Right atrium auricular region (tissue), 2 donors: ENCODE results near the gene SETDB1. TPM values are rescaled to one million over a fixed set of nuclear protein-coding genes. Genes with fewer than 3 reads are reported as not detected.

Source experiments
- DNase-seq: peaks from one replicate; pipeline ENCODE4 v3.0.0-alpha.2; 2019; ENCODE audit warnings: low spot score
- H3K27ac ChIP-seq, 2 donors: fragments of 200-600 bp; sonication (generic); 1 replicate in 1 of 2; 2 replicates in 1 of 2; pipeline ENCODE4 v1.5.1; 2016 to 2019
- H3K27me3 ChIP-seq, 2 donors: fragments of 200-600 bp; sonication (generic); one replicate each; pipeline versions ENCODE4 v1.5.1 to v1.6.0; 2017 to 2019
- H3K36me3 ChIP-seq: fragments of 200-600 bp; sonication (generic); one replicate; pipeline ENCODE4 v1.5.1; 2016
- H3K4me1 ChIP-seq, 2 donors: fragments of 200-600 bp; sonication (generic); one replicate each; pipeline versions ENCODE4 v1.5.1 to v1.6.0; 2017 to 2019
- H3K4me3 ChIP-seq, 2 donors: fragments of 200-600 bp; sonication (generic); 1 replicate in 1 of 2; 2 replicates in 1 of 2; pipeline ENCODE4 v1.5.1; 2017 to 2019; ENCODE audit warnings: mild to moderate bottlenecking in 1 of 2, moderate library complexity in 1 of 2
- H3K9me3 ChIP-seq, 2 donors: fragments of 200-600 bp; sonication (generic); one replicate each; pipeline ENCODE4 v1.5.1; 2019
- total RNA-seq, 2 donors: library from RNA; depleted of rRNA; stranded (reverse); fragments of >200 nt; gene quantifications; one replicate each; pipeline ENCODE4 v1.1.0, GENCODE V29; 2016
- TF ChIP-seq, protein P1 (sequence below), 2 donors: fragments of 200-600 bp; sonication (generic); IDR thresholded peaks; one replicate each; pipeline ENCODE4 v1.5.1; 2019; ENCODE audit warnings: antibody characterized with exemption in 2 of 2

Gene SETDB1
- total RNA-seq, 2 donors from 2014 or later, result 18.6 to 18.9 TPM

DNA sequence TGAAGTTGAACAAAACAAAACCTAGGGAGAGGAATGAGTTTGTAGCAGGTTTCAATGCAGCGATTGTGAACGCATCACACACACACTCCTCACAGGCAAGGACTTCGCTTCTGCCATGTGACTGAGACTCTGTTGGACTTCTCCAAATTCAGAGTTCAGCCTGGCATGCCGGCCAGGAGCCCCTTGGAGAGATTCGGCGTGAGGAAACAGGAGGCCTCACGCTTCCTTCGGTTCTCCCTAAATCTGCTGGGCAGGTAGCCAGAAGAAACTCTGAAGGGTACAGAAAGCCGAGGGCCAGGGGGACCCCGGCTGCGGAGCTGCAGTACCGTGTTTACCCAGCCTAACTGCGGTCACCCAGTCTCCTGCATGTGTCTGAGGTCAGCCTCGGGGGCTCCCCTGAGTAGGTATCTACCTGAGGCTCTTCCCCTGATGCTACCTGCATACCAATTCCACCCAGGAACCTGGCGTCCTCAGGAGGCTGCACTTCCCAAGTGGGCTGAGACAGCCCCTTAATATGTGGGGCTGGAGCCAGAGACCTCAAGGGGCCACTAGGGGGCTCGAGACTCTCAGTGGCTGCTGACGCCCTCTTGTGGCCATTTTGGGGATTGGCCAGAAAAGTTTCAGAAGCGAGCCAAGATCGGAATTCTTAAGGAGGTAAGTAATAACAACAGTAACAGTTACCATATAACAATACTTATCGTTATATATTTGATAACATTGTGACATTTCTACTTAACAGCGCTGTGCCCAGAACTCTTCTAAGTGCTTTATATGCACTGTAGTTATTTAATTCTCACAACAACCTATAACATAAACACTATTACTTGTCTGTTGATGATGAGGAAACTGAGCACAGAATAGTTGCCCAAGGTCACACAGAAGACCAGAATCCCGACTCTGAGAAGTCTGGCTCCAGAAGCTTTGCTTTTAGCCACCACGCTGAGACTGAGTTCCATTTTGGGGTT lies 53.2 kb downstream of the SETDB1 start:
- peak; percentile 94 for DNase-seq
- H3K4me1 ChIP-seq, result peaks cover 0 to 34% of the 10 kb centered on the region in 2 donors
- peak overlapping the region in 1 of 2 donors; percentile 23 for H3K4me3 ChIP-seq
- no peaks in the 10 kb centered on the region for H3K36me3 ChIP-seq
- peak overlapping the region; percentile 44 to 53 for H3K27ac ChIP-seq
- no peaks in the 10 kb centered on the region for H3K27me3 ChIP-seq
- no peaks in the 10 kb centered on the region for H3K9me3 ChIP-seq
- TF ChIP-seq, protein P1, sequence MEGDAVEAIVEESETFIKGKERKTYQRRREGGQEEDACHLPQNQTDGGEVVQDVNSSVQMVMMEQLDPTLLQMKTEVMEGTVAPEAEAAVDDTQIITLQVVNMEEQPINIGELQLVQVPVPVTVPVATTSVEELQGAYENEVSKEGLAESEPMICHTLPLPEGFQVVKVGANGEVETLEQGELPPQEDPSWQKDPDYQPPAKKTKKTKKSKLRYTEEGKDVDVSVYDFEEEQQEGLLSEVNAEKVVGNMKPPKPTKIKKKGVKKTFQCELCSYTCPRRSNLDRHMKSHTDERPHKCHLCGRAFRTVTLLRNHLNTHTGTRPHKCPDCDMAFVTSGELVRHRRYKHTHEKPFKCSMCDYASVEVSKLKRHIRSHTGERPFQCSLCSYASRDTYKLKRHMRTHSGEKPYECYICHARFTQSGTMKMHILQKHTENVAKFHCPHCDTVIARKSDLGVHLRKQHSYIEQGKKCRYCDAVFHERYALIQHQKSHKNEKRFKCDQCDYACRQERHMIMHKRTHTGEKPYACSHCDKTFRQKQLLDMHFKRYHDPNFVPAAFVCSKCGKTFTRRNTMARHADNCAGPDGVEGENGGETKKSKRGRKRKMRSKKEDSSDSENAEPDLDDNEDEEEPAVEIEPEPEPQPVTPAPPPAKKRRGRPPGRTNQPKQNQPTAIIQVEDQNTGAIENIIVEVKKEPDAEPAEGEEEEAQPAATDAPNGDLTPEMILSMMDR (IDR thresholded peaks at IDR 0.05), result peak; percentile 99

DNA sequence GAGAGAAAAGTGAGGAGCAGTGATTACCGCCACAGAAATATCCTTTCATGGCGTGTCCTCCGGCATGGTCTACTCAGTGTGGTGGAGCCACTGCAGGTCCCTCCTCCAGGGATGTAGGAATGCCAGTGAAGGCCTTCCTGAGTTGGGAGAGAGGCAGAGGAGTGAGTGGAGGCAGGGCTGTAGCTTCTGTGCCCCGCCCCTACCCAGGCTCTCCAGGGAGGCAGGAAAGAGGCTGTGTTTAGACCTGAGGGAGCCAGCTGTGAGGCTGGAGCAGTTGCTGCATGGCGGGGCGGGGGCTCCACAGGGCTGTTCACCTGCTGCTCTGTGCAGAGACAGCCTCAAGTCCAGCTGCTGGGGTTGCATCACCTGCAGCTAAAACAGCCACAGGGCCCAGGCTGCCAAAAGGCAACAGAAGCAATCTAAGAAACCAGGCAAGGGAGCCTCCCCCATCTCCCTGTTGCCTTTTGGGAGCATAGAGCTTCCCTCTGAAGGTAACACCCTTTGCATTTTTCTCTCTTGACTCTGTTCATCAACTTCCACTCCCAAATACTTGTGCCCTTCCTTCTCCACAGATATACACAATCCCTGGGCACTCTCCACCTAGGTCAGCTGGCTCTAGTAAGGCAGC lies 55.1 kb downstream of the SETDB1 start:
- peaks cover 0 to 25% of the 10 kb centered on the region in 2 donors for H3K4me1 ChIP-seq
- no peaks in the 10 kb centered on the region for H3K36me3 ChIP-seq
- H3K27me3 ChIP-seq, result no peaks in the 10 kb centered on the region
- TF ChIP-seq, protein P1 (IDR thresholded peaks at IDR 0.05), result no peak
- no peaks in the 10 kb centered on the region for H3K9me3 ChIP-seq
- no peak overlapping the region for H3K27ac ChIP-seq
- no peak for DNase-seq
- no peak overlapping the region for H3K4me3 ChIP-seq

DNA sequence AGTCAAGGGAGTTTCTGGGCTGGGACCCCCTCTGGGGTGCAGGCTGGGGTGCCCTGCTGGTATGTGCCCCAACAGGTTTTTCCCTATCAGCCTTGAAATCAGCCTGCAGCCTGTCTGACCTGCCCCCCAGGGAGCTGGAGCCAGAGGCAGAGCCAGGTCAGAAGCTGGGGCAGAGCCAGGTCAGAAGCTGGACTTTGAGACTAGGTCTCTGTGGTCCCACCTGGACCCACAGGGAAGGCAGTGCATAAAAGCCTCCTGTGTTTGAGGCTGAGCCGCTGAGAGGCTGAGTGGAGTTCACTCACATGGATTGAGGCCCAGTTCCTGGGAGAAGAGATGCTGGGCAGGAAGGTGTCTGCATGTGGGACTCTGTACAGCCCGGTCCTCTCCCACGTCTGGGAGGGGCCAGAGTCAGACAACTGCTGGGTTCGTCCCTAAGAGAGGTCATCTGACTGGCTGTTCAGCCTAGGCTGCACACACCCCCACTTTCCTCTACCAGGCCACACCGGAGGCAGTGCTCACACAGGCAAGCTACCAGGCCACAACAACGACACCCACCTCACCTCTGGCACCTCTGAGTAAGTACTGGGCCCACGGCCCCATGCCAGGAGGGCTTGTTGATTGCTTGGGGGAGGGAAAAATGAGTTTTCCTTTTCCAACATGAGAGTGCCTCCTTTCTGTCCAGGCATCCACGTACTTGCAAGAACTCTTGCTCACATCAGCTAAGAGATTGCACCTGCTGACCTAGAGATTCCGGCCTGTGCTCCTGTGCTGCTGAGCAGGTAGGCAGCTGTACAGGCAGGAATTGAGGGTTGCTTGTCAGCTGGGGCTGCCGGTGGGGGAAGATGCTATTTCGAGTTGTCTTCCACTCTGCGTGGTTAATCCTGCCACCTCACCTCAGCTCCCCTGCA lies 55.9 kb downstream of the SETDB1 start, which contains the start of gene ANXA9:
TSS of gene ANXA9 (plus strand) at position 488 of the 908 bp plus-strand sequence. CDS start 814 bp downstream, outside the sequence.
- no peak within 1 kb of the TSS for H3K4me3 ChIP-seq
- H3K36me3 ChIP-seq, result no peaks in the 10 kb centered on the region
- no peaks in the 10 kb centered on the region for H3K27me3 ChIP-seq
- no peak for DNase-seq
- TF ChIP-seq, protein P1 (IDR thresholded peaks at IDR 0.05), result no peak
- no peaks in the 10 kb centered on the region for H3K9me3 ChIP-seq
- H3K27ac ChIP-seq, result no peak within 1 kb of the TSS
- peaks cover 0 to 23% of the 10 kb centered on the region in 2 donors for H3K4me1 ChIP-seq

DNA sequence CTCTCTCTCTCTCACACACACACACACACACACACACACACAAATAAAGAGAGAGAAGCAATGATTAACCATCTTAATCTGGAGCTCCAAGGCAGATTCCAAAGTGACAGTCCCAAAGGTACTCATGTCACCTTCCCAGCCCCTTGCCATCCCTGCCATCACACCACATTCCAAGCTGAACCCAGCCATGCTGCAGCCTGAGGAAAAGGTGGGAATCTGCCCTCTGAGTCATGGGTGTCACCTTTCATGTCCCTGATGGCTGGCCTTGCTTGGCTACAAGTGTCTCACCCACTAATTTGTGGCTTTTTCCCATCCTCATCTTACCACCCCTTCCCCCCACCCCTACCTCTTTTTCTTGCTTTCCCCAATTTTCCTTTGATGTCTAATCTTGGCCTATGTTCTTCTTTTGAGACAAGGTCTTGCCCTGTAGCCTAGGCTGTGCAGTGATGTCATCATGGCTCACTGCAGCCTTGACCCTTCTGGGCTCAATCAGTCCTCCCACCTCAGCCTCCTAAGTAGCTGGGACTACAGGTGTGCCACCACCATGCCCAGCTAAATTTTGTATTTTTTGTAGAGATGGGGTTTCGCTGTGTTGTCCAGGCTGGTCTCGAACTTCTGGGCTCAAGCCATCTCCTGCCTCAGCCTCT lies 59.1 kb downstream of the SETDB1 start:
- Histone ChIP-seq H3K9me3 (no peaks in the 10 kb centered on the region), H3K27ac (no peak overlapping the region), H3K27me3 (no peaks in the 10 kb centered on the region), H3K4me3 (no peak overlapping the region), H3K4me1 (no peaks in the 10 kb centered on the region), H3K36me3 (no peaks in the 10 kb centered on the region)
- TF ChIP-seq, protein P1 (IDR thresholded peaks at IDR 0.05), result no peak
- DNase-seq, result no peak

DNA sequence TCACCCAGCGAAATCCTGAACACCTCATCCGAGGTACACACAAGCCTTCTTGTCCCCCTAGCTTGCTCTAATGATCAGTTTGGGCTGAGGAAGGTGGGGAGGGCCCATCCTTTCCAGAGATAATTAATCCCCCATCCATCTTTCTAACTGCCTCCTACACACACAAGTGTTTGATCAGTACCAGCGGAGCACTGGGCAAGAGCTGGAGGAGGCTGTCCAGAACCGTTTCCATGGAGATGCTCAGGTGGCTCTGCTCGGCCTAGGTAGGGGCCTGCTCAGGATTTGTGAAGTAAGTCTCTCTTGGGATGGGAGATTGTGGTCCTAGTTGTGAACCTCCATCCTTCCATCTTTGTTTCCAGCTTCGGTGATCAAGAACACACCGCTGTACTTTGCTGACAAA lies 61.8 kb downstream of the SETDB1 start:
- Histone ChIP-seq H3K27ac (no peak overlapping the region), H3K4me1 (no peaks in the 10 kb centered on the region), H3K27me3 (no peaks in the 10 kb centered on the region), H3K36me3 (no peaks in the 10 kb centered on the region), H3K9me3 (no peaks in the 10 kb centered on the region), H3K4me3 (no peak overlapping the region)
- DNase-seq, result no peak
- TF ChIP-seq, protein P1 (IDR thresholded peaks at IDR 0.05), result no peak
